GM19438 (cell line): ENCODE measurements around the gene TFG.

Source experiments
- ATAC-seq: cut with Tn5 transposase; IDR thresholded peaks from one replicate; pipeline ENCODE4 v1.9.1; 2021; ENCODE audit warnings: low read depth; ENCODE audit not compliant: unreplicated experiment

Gene TFG

DNA sequence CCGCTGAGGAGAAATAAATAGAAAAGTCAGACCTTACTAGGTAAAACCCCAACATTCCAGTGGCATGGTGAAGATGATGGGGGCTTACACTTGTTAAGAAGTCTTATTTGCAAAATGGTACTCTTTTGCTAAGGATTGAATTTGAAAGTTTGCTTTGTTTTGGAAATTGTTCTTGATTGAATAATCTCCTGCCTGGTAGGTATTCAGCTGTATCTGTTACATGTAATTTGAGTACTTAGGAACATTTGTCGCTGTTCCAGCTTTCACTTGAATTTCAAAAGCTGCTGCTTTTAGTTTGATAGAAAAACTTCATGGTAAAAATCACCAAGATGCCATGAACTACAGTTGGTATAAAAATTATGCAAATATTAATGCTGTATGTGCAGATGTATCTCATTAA lies 44.6 kb downstream of the TFG start:
- no peak for ATAC-seq

DNA sequence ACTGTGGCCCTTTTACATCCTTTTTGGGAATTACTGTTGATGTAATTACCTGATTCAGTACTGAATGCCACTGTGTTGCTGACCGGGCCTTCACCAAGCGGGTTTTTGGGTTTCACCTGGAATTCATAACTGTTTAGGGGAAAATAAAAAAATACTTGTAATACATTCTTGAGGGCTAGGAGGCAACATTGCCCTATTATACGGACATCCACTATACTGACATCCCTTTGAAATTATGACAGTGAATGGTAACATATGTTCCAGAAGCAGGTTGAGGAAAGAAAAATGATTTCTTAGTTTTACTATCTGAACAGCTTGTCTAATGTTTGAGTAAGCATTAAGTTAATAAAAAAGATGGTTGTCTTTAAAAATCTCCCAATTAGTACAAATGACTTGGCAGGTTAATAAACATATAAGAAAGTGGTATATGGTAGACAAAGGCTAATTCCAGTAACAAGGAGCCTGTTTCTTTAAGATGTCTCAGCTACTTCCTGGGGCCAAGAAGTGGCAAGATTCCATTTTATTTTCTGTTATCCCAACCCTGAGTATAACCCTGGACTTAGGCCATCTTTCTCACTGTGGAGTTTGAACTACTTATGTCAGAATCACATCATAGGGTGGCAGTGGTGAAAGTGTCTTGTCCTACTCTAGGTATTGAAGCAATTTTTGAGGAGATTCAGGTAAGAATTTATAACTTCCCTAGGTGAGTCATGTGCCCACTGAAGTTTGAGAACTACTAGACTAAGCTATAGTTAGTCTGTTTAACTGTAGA lies 45.5 kb downstream of the TFG start:
- no peak for ATAC-seq

DNA sequence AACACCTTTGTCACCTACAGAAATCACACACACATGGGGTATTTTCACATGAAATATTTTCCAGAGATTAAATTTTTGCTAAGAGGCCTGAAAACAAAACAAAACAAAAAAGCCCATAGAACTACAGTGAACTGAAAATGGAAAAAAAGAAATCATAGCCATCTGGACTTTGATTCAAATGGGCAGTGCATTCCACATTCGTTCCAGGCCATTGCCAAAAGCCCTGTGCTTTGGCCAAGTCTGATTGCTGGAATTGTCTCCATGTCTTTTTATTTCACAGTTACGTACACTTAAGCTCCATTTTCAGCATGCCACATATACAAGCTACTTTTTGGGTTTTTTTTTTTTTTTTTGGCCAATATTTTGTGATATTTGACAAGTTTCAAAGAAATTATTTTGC lies 47.1 kb downstream of the TFG start:
- no peak for ATAC-seq

- ATAC-seq = no peak
Observed at GRCh38 chr3:100759159-100759558, 49.9 kb downstream of the TFG start.

DNA sequence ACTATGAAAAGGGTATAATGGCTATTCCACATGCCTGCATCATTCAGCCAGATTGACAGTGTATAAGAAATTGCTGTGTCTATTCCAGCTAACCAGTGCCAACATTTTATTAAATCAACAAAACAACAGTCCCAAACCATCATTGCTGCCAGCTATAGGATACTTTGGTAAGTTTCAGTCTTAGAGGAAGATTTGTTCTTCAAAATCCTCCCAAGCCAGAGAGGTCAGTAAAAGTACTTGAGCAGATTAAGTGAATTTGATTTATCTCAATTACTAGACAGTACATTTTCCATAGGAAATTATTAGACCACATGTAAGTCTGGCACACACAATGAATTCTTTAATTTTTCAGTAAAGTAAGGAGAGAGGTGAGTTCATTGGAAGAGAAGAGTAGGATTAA lies 50.7 kb downstream of the TFG start:
- ATAC-seq = no peak

GRCh38 chr3:100760377-100760776 lies 51.1 kb downstream of the TFG start:
- no peak for ATAC-seq

DNA sequence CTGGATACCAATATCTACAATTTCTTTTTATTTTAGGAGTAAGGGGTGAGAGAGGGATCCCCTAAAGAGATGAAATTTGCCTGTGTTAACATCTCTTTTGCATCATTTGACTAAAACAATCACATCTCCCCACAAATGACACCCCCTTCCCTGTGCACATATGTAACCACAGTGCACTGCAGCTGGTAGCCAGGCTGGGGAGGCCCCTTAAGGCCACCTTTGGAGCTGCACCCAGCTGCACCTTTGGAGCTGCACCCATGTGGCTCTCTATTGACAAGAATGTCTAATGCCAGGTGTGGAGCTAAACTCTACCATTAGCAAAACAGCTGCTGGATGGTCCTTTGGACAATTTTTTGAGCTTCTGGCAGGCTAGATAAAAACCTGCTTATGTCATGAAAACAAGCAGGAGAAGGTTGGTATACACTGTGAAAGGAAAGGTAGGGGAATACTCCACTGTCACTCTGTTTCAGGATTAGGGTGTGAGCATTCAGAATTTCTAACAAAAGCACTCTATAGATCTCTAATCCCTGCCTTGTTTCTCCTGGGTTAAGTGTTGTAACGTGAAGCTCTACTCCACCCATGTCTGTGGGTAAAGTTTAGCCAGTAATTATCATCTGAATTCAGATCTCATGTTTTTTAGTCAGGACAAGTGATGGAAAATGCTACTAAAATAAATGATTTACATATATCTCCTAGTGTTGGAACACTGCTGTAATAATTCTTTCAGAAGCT lies 52.1 kb downstream of the TFG start:
- peak; percentile 66 for ATAC-seq

- no peak for ATAC-seq
Observed at GRCh38 chr3:100761951-100762350, 52.7 kb downstream of the TFG start.

DNA sequence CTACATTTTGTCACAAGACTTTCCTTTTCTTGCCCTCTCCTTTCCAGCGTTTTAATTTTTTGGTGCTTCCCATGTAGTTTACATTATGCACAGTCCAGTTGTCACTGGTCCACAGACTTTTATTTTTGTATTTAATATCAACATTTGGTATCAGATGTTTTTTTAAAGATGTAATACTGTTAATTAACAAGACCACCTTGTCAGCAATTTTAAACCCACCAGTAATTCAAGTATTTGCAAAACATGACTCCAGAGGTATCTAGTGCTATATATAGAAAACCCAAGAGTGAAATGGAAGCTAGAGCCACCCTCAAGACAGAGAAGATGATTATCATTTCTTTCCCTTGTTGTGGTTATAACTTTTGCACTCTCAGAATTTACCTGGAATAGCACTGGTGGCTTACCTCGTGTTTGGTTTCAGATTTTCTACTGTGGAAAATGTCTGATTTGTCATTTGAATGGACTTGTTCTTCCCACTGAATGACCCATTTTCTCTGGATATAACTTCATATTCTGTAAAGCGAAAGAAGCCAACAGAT lies 56.2 kb downstream of the TFG start:
- ATAC-seq = no peak

DNA sequence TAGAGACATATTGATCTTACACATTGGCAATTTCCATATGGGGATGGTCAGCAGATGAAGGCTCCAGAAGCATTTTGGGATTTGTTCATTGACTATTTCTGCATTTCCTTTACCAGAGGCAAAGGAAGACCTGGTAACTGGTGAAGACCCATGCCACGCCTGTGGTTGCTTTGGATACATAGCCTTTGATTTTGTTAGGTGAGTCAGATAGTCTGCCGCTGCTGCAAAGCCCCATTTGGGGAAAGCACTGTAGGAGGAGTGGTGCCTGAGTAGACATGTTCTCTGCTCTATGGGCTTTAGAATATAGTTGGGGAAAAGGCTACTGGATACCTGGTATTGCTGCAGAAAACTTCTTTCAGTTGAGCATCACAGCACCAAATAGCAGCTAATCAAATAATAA lies 56.8 kb downstream of the TFG start:
- ATAC-seq = no peak

DNA sequence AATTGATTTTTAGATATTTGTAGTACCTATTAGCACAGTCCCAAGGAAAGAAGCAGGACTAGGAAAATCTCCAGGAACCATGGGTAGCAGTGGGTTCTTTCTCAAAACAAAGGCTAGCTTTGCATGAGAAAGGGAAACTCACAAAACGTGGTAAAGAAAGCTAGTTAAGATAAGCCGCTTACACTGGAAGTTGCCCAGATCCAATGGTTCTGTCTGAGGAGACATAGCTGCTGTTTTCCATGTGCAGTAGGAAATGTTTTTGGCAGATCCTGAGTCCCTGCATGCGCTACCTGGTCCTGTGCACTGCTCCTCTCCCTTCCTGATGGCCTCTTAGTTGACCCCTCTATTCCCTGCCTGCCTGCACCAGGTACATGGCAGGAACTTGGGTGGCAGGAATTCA lies 60.4 kb downstream of the TFG start:
- no peak for ATAC-seq

DNA sequence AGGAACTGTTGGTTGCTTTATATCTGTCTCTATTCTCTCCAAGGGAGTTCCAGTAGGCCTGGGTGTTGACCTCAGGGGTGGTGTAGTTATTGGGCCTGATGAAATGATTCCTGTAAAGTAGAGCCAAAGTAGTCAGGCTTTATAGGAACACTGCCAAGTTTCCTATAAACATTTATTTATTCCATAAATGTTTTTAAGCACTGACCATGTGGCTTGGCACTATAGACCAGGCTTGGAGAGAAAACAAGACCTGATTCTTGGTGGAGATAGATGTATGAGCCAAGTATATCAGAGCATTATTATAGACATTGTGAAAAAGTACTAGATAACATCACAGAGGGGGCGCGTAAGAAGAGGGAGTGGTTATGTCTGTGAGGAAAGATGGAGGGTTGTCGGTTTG lies 65.9 kb downstream of the TFG start:
- no peak for ATAC-seq

DNA sequence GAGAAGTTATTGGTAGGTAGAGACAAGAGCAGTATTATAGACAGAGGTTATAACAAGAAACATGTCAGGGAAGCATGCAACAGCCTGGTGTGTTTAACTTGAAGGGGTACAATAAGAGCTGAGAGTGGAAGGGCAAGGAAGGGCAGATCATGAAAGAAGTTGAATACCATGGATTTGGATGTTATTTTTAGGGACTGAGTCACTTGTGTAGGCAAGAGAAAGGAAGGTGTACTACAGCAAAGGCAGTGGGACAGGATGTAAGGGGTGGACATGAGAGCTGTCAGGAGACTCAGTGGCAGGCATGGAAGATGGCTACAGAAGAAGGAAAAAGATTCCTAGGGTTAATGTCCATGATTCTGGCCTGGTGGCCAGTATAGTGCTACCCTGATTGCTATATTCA lies 66.4 kb downstream of the TFG start:
- no peak for ATAC-seq

DNA sequence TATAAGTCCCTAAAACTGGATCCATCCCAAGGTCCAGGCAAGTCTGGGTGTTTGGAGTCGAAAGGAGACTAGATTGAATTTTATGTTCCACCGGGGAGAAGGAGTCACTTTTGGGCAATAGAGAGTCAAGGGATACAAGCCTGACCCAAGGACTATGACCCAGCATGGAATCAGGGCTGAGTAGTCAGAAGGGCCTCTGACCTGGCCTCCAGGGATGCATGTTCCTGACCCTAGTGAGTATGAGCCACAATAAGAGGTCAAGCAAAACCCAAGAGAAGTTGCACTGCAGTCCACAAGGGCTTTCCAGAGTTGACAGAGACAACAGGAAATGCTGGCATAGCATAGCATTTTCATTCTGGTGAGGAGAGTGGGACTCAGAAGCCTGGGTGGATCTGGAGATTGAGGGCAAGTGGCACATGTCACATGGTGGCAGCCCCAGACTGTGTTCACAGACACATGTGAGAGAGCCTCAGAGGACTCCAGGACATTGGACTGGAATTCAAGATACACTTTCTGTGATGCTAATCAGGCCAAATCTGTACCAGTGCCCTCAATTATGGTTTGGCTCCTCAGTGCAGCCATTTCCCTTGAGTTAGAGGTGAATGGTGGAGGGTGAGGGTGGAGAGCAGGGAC lies 66.9 kb downstream of the TFG start:
- ATAC-seq = no peak

DNA sequence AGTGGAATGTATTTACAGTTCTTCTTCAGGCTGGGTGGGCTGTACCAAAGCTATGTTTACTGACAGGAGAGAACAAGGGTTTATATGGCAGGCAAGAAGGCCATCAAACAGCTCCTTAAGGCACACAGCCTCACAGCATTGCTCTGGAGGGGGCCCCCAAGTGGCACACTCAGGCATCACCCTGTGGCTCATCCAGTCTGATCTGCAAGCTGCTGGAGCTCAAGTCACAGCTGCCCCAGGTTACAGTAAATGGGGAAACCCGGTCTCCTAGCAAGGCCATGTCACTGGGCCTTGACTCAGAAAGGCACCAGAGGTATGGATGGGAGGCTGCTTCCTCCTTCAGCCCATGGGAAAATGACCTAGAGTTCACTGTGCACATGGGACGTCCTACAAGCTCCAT lies 67.5 kb downstream of the TFG start:
- ATAC-seq = no peak

DNA sequence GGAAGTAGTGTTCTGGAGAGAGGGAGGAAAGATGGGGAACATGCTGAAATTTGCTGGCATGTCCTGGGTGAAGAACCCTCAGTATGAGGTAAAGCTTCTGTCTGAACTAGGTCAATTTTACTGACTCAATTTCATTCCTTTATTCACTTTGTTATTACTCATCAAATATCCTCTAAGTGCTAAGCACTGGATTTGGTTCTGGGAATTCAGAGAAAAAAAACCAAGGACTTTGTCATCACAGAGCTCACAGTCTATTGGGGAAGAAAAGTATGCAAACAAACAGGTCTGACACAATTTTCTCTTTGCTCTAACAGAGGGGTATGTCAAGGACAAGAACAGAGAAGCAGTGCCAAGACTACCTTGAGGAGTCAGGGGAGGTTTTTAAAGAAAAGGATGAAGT lies 68.0 kb downstream of the TFG start:
- no peak for ATAC-seq

DNA sequence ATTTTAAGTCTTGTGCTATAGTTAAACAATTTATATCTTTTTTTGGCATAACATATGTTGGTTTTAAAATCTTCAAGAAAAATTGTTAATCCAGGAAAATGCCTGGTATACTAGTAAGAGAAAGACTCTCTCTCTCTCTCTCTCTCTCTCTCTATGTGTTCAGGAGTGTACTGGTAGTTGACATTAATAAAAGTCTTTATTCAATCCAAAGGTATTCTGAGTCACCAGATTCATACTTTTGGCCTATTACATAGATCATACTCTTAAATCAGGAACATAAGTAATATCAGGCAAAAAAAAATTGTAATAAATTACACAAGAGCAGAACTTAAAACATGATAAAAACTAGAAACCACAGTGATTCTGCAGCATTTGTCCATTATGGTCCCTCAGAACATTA lies 70.2 kb downstream of the TFG start:
- no peak for ATAC-seq

- no peak for ATAC-seq
Observed at GRCh38 chr3:100780071-100780622, 70.9 kb downstream of the TFG start.

DNA sequence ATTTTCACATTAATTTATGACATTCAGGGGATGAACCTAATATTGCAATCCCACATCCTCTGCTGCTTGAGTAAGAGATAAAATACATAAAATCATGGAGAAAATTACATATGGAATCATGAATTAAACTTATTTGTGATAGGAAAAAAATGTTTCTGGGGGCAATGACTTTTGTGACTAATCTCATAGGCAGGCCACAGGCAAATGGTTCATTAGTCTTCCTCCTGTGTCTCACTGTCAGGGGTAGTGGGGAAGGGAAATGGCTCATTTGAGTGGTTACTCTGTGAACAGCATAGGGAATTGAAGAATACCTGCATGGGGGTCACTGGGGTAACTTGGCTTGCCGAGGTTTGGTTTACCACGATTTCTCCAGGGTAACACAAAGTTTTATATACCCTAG lies 72.0 kb downstream of the TFG start:
- ATAC-seq = no peak

- ATAC-seq = no peak
Observed at GRCh38 chr3:100782348-100782747, 73.1 kb downstream of the TFG start.

- no peak for ATAC-seq
Observed at GRCh38 chr3:100782906-100783305, 73.6 kb downstream of the TFG start.
